KOPT-K1 (cell line): ENCODE data around the gene RNF144A.

ENCODE experiments used
- H3K27ac ChIP-seq: fragments of 200-600 bp; sonication (generic); 2 replicates; pipeline ENCODE4 v1.5.1; 2016; ENCODE audit warnings: antibody characterized with exemption, mild to moderate bottlenecking, low read depth, low read length; ENCODE audit not compliant: poor library complexity, severe bottlenecking
- H3K36me3 ChIP-seq: fragments of 200-600 bp; sonication (generic); 2 replicates; pipeline ENCODE4 v1.5.1; 2017; ENCODE audit warnings: antibody characterized with exemption, mild to moderate bottlenecking, low read length, moderate library complexity; ENCODE audit not compliant: insufficient read depth
- H3K9me3 ChIP-seq: fragments of 200-600 bp; sonication (generic); 2 replicates; pipeline ENCODE4 v1.5.1; 2017; ENCODE audit warnings: antibody characterized with exemption, low read length, mild to moderate bottlenecking; ENCODE audit not compliant: insufficient read depth, poor library complexity, severe bottlenecking

Gene RNF144A

GRCh38 chr2:7071916-7072556 lies 154.8 kb downstream of the RNF144A start:
- Histone ChIP-seq H3K27ac (no peak overlapping the region), H3K9me3 (no peaks in the 10 kb centered on the region), H3K36me3 (no peaks in the 10 kb centered on the region)

- no peaks in the 10 kb centered on the region for H3K36me3 ChIP-seq
- H3K9me3 ChIP-seq = no peaks in the 10 kb centered on the region
- no peak overlapping the region for H3K27ac ChIP-seq
These were observed 156.7 kb downstream of the RNF144A start for GRCh38 chr2:7073901-7074300.

GRCh38 chr2:7075834-7076233 lies 158.6 kb downstream of the RNF144A start:
- no peak overlapping the region for H3K27ac ChIP-seq
- no peaks in the 10 kb centered on the region for H3K36me3 ChIP-seq
- H3K9me3 ChIP-seq = no peaks in the 10 kb centered on the region

- no peaks in the 10 kb centered on the region for H3K36me3 ChIP-seq
- no peaks in the 10 kb centered on the region for H3K9me3 ChIP-seq
- H3K27ac ChIP-seq = no peak overlapping the region
These were observed 160.6 kb downstream of the RNF144A start for GRCh38 chr2:7077660-7078267.

GRCh38 chr2:7083580-7084509 lies 166.6 kb downstream of the RNF144A start:
- Histone ChIP-seq H3K9me3 (peaks cover 18% of the 10 kb centered on the region), H3K27ac (no peak overlapping the region), H3K36me3 (no peaks in the 10 kb centered on the region)

GRCh38 chr2:7084601-7085000 lies 167.4 kb downstream of the RNF144A start:
- Histone ChIP-seq H3K36me3 (no peaks in the 10 kb centered on the region), H3K27ac (no peak overlapping the region), H3K9me3 (peaks cover 18% of the 10 kb centered on the region)

- H3K9me3 ChIP-seq = peaks cover 6% of the 10 kb centered on the region
- no peak overlapping the region for H3K27ac ChIP-seq
- H3K36me3 ChIP-seq = no peaks in the 10 kb centered on the region
These were observed 172.1 kb downstream of the RNF144A start for GRCh38 chr2:7089284-7089683.

- Histone ChIP-seq H3K36me3 (no peaks in the 10 kb centered on the region), H3K9me3 (no peaks in the 10 kb centered on the region), H3K27ac (no peak overlapping the region)
These were observed 172.8 kb downstream of the RNF144A start for GRCh38 chr2:7089898-7090510.

GRCh38 chr2:7093376-7093775 lies 176.2 kb downstream of the RNF144A start:
- no peaks in the 10 kb centered on the region for H3K9me3 ChIP-seq
- H3K27ac ChIP-seq = no peak overlapping the region
- H3K36me3 ChIP-seq = no peaks in the 10 kb centered on the region
